BLaER1 (cell line): ENCODE measurements around the gene DPYSL5.
A peak's percentile ranks its signal among the peaks of the same experiment; 100 is the strongest.

Experiments used
- H3K27ac ChIP-seq: shearing (Covaris generic); formaldehyde crosslinking; 2 replicates; pipeline ENCODE4 v1.8.1; 2022
- H3K27me3 ChIP-seq: shearing (Covaris generic); formaldehyde crosslinking; 2 replicates; pipeline ENCODE4 v1.8.1; 2022
- H3K36me3 ChIP-seq: shearing (Covaris generic); formaldehyde crosslinking; 2 replicates; pipeline ENCODE4 v1.8.1; 2022
- H3K4me1 ChIP-seq: shearing (Covaris generic); formaldehyde crosslinking; 2 replicates; pipeline ENCODE4 v1.8.1; 2022
- H3K4me2 ChIP-seq: shearing (Covaris generic); formaldehyde crosslinking; 2 replicates; pipeline ENCODE4 v1.8.1; 2022
- H3K4me3 ChIP-seq: shearing (Covaris generic); formaldehyde crosslinking; 2 replicates; pipeline ENCODE4 v1.8.1; 2022
- H3K9ac ChIP-seq: shearing (Covaris generic); formaldehyde crosslinking; 2 replicates; pipeline ENCODE4 v1.8.1; 2022
- H3K9me3 ChIP-seq: shearing (Covaris generic); formaldehyde crosslinking; 2 replicates; pipeline ENCODE4 v1.8.1; 2022
- H4K20me1 ChIP-seq: shearing (Covaris generic); formaldehyde crosslinking; 2 replicates; pipeline ENCODE4 v1.8.1; 2022
- Cebpa-rat ChIP-seq: shearing (Covaris generic); IDR thresholded peaks from 2 replicates; pipeline ENCODE4 v1.8.1; 2022

DPYSL5 gene, protein sequence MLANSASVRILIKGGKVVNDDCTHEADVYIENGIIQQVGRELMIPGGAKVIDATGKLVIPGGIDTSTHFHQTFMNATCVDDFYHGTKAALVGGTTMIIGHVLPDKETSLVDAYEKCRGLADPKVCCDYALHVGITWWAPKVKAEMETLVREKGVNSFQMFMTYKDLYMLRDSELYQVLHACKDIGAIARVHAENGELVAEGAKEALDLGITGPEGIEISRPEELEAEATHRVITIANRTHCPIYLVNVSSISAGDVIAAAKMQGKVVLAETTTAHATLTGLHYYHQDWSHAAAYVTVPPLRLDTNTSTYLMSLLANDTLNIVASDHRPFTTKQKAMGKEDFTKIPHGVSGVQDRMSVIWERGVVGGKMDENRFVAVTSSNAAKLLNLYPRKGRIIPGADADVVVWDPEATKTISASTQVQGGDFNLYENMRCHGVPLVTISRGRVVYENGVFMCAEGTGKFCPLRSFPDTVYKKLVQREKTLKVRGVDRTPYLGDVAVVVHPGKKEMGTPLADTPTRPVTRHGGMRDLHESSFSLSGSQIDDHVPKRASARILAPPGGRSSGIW

DNA sequence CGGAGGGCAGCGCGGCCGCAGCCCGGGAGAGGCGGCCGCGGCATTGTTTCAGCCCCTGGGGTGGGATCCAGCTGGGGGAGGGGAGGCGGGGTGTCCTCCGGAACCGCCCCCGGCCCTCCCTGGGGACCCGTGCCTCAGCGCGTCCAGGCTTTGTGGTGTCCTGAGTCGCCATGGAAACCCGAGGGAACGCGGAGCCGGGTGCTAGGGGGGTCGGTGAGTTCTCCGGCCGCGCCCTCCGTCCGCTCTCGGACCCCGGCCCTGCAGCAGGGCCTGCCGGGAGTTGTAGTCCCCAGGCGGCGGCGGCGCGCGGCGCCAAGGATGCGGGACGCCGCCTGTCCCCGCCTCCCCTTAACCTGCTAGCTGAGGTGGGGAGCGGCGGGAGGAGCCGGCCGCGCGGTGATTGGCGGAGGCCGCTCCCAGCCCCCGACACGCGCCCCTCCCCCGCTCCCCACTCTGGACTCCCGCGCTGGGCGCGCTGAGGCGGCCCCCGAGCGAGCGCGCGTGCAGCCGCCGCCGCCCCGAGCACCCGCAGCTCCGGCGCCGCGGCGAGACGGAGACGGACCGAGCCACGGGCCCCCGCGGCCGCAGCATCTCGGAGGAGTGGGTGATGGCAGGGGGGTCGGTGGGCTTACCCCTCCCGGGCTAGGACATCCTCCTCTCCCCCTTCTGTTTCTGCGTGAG lies at the start of gene DPYSL5:
TSS of gene DPYSL5 (plus strand) at position 478 of the 681 bp plus-strand sequence. CDS start 50,368 bp downstream, outside the sequence.
- no peak for TF ChIP-seq Cebpa-rat
- peaks cover 80% of the 10 kb centered on the region for H3K27me3 ChIP-seq

DNA sequence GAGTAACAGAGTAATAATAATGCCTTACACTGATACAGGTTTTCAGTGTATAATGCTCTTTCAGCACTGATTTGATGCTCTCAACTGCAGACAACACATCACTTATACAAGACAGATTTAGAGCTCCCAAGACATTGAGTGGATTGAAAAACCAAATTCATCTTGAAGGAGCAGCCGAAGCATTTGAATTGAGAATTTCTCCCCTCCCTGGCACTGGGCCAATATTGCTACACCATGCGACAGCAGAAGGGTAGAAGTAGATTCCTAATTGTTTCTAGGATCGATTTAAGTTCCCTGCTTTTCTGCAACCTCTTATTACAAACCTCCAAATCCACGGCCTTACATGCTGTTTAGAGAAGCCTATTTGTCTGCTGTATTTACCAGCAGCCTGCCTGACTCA lies 46.6 kb upstream of the DPYSL5 start:
- TF ChIP-seq Cebpa-rat, result no peak
- no peaks in the 10 kb centered on the region for H3K9me3 ChIP-seq

More for the DNA sequence above, at the start of gene DPYSL5:
- Histone ChIP-seq H3K4me3 (peak within 1 kb of the TSS; percentile 73), H3K9me3 (no peaks in the 10 kb centered on the region), H3K4me2 (peak within 1 kb of the TSS; percentile 100), H3K36me3 (no peaks in the 10 kb centered on the region), H4K20me1 (peaks cover 70% of the 10 kb centered on the region), H3K9ac (peak within 1 kb of the TSS; percentile 45; the same call in 1 of the 2 replicates), H3K4me1 (peaks cover 38% of the 10 kb centered on the region), H3K27ac (no peak within 1 kb of the TSS)

DNA sequence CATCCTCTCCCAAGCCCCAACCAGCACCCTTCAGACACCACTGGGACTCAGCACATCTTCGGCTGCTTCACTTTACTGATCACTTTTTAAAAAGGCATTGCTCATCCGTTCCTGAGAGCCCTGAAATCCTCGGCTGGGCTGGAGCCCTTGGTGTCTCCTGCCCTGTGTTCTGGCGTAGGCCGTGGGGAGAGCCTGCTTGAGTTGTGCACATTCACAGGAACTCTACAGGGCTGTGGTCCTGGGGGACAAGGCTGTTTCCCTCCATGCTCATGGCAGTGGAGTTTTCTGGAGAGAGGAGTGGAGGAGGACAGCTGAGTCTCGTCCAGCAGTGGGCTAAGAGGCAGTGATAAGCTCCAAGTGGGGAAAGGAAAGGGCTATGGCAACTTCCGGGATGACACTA lies 46.1 kb upstream of the DPYSL5 start:
- H3K9me3 ChIP-seq, result no peaks in the 10 kb centered on the region

More for the DNA sequence above, 46.6 kb upstream of the DPYSL5 start:
- Histone ChIP-seq H3K9ac (no peak overlapping the region), H3K4me3 (no peak overlapping the region), H4K20me1 (no peaks in the 10 kb centered on the region), H3K4me1 (no peaks in the 10 kb centered on the region), H3K27ac (no peak overlapping the region), H3K27me3 (no peaks in the 10 kb centered on the region), H3K4me2 (no peak overlapping the region), H3K36me3 (peaks cover 49% of the 10 kb centered on the region)

DNA sequence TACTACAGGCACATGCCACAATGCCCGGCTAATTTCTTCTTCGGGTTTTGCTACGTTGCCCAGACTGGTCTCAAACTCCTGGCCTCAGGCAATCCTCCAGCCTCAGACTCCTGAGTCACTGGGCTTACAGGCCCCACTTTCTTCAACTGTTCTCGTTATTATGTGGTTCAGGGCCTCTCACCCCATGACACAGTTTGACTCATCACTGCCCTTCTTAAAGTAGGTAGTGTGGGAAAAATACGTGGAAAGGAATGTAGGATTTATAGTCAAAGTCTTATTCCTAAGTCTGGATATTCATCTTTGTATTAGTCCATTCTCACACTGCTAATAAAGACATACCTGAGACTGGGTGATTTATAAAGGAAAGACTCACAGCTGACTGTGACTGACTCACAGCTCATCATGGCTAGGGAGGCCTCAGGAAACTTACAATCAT lies 42.7 kb upstream of the DPYSL5 start:
- Histone ChIP-seq H4K20me1 (no peaks in the 10 kb centered on the region), H3K27me3 (no peaks in the 10 kb centered on the region), H3K9me3 (no peaks in the 10 kb centered on the region), H3K9ac (no peak overlapping the region), H3K27ac (no peak overlapping the region), H3K4me2 (no peak overlapping the region), H3K36me3 (peaks cover 18% of the 10 kb centered on the region), H3K4me3 (no peak overlapping the region), H3K4me1 (peaks cover 8% of the 10 kb centered on the region)
- TF ChIP-seq Cebpa-rat, result no peak

More for the DNA sequence above, 46.1 kb upstream of the DPYSL5 start:
- no peak overlapping the region for H3K4me3 ChIP-seq
- no peak overlapping the region for H3K9ac ChIP-seq
- H3K4me2 ChIP-seq, result no peak overlapping the region
- TF ChIP-seq Cebpa-rat, result no peak
- H3K4me1 ChIP-seq, result no peaks in the 10 kb centered on the region
- no peaks in the 10 kb centered on the region for H3K27me3 ChIP-seq
- peaks cover 45% of the 10 kb centered on the region for H3K36me3 ChIP-seq
- H4K20me1 ChIP-seq, result no peaks in the 10 kb centered on the region
- H3K27ac ChIP-seq, result no peak overlapping the region

DNA sequence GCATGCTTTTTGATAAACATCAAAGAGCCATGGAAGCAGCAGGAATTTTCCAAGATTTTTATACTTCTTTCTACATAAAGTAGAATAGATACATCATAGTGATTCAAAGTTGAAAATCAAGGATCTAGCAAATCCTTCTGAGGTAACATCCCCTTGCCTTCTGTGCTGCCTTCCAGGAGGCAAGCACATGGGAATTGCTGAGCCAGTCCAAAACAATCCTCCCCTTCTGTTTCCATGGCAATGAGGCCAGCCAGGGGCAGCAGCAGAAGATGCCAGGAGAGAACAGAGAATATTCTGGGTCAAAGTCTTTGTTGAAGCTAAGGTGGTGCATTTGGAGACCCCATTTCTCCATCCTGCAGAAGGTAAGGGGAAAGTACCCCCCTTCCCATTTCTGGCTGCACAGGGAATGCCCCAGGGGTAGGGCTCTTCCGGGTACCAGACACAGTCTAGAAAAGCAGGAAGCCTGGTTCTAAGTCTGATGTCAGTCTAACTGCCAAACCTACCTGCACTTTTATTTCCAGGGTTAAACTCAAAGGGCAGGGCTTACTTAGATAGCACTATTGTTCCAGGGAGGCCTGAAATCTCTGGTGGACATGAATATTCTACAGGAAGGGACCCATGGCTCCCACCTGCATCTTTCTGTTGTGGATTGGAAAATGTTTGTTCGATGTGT lies 40.0 kb upstream of the DPYSL5 start:
- no peaks in the 10 kb centered on the region for H3K27me3 ChIP-seq
- no peaks in the 10 kb centered on the region for H3K36me3 ChIP-seq
- H3K4me3 ChIP-seq, result no peak overlapping the region
- no peak for TF ChIP-seq Cebpa-rat
- H3K4me1 ChIP-seq, result peaks cover 16% of the 10 kb centered on the region
- H4K20me1 ChIP-seq, result no peaks in the 10 kb centered on the region
- H3K9ac ChIP-seq, result no peak overlapping the region
- no peak overlapping the region for H3K4me2 ChIP-seq
- H3K9me3 ChIP-seq, result no peaks in the 10 kb centered on the region
- no peak overlapping the region for H3K27ac ChIP-seq

DNA sequence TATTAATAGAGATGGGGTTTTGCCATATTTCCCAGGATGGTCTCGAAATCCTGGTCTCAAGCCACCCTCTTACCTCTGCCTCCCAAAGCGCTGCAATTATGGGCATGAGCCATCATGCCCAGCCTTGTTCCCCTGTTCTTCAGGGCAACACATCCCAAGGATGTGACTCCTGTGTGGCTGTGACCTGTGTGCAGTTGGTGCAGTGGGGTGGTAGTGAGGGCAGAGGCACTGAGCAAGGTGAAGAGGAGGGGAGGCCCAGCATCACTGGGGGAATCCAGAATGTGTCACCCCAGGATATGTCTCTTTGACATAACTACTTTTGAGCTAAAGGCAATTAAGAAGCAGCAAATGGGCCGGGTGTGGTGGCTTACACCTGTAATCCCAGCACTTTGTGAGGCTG lies 38.7 kb upstream of the DPYSL5 start:
- Histone ChIP-seq H3K4me1 (peaks cover 16% of the 10 kb centered on the region), H3K9me3 (0 out of 2 replicates have a peak, but pooled peaks cover under 1% of the 10 kb centered on the region), H3K27me3 (no peaks in the 10 kb centered on the region), H3K4me2 (0 out of 2 replicates have a peak overlapping the region, but pooled peaks have one; percentile 51), H3K9ac (no peak overlapping the region), H3K4me3 (no peak overlapping the region), H3K27ac (no peak overlapping the region), H3K36me3 (no peaks in the 10 kb centered on the region), H4K20me1 (no peaks in the 10 kb centered on the region)
- no peak for TF ChIP-seq Cebpa-rat

DNA sequence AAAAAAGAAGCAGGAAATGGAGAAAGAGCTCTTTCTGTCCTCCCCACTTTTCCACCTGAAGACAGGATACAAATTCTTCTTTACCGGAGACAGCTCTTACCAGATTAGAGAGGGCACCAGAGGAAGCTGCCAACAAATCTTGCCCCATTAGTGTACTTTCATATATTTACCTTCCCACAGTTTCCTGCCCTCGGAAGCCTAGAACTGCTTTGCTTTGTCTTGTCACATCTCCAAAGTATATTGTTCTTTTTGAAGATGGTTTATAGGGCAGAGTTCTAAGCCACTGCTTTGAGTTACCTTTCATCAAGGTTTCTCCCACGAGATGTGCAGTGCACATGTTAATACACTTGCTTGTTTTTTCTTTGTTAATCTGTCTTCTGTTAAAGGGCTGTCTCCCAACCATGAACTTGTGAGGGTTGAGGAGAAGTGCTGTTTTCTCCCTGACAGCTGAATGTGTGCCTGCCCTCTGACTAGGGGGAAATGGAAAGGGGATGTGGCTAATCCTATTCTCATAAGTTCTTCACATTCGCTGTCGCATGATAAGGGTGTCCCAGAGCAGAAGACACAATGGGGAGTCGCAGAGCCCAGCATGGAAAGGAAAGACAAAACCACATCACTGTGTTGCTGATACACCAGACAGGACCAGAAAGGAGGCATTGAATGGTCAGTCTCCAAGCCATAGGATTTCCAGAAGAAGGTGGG lies 37.9 kb upstream of the DPYSL5 start:
- Histone ChIP-seq H4K20me1 (no peaks in the 10 kb centered on the region), H3K4me2 (peak overlapping the region; percentile 51), H3K9me3 (0 out of 2 replicates have a peak, but pooled peaks cover 5% of the 10 kb centered on the region), H3K27ac (no peak overlapping the region), H3K4me1 (peaks cover 16% of the 10 kb centered on the region), H3K27me3 (no peaks in the 10 kb centered on the region), H3K9ac (no peak overlapping the region; the same call in 1 of the 2 replicates), H3K4me3 (no peak overlapping the region), H3K36me3 (no peaks in the 10 kb centered on the region)
- TF ChIP-seq Cebpa-rat, result no peak

DNA sequence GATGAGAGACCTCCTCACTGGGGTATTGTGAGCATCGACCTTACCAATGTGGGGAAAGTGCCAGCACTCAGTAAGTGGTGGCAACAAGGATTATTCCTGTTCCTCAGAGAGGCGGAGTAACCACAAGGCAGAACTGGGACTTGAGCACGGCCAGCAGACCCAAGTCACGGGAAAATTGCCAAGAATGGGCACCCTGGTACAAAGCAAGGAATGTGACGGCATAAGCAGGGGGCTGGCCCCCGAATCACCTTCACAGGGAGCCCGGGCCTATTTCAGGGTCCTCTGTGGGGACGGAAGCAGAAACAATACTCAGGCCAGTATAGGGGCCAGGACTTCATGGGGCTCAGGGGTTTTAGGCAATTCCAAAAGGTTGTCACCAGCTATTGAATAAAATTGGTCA lies 36.7 kb upstream of the DPYSL5 start:
- no peak for TF ChIP-seq Cebpa-rat
- no peak overlapping the region for H3K4me2 ChIP-seq

More for the DNA sequence above, 36.7 kb upstream of the DPYSL5 start:
- Histone ChIP-seq H3K36me3 (no peaks in the 10 kb centered on the region), H3K27ac (no peak overlapping the region), H3K9ac (no peak overlapping the region), H3K4me3 (no peak overlapping the region), H3K4me1 (peaks cover 16% of the 10 kb centered on the region), H3K9me3 (0 out of 2 replicates have a peak, but pooled peaks cover 5% of the 10 kb centered on the region), H3K27me3 (no peaks in the 10 kb centered on the region), H4K20me1 (no peaks in the 10 kb centered on the region)
